Pancreas (tissue), 10 donors: ENCODE measurements around the gene EPB41L5. TPM values are rescaled to one million over a fixed set of nuclear protein-coding genes. Genes with fewer than 3 reads are reported as not detected.

Experiments
- ATAC-seq, 4 donors: fragments of 200-7000 bp; cut with Tn5 transposase; one replicate each; pipeline versions ENCODE4 v1.8.0 to v1.9.1; 2020; ENCODE audit warnings: mild to moderate bottlenecking in 4 of 4, moderate library complexity in 4 of 4
- DNase-seq, 6 donors: peaks; one replicate each; pipeline ENCODE4 v3.0.0-alpha.2; 2020
- FAIRE-seq: peaks from 2 replicates; lab custom pipeline; 2012; peaks lifted over from hg19 to GRCh38; lab: Jason Lieb, UNC
- H3K27ac ChIP-seq, 4 donors: fragments of 200-600 bp; sonication (generic); 1 replicate in 3 of 4; 2 replicates in 1 of 4; pipeline versions ENCODE4 v1.5.0 to v1.8.0; 2020
- H3K27me3 ChIP-seq, 4 donors: fragments of 200-600 bp; one replicate each; pipeline ENCODE4 v1.8.0; 2021
- H3K36me3 ChIP-seq, 3 donors: fragments of 200-600 bp; sonication (generic) in 1 of 3; one replicate each; pipeline versions ENCODE4 v1.5.0 to v1.8.0; 2020 to 2021
- H3K4me1 ChIP-seq, 3 donors: fragments of 200-600 bp; one replicate each; pipeline ENCODE4 v1.8.0; 2021
- H3K4me3 ChIP-seq, 4 donors: fragments of 200-600 bp; sonication (generic) in 2 of 4; one replicate each; pipeline versions ENCODE4 v1.5.0 to v1.8.0; 2020 to 2021
- H3K9me3 ChIP-seq, 4 donors: fragments of 200-600 bp; one replicate each; pipeline ENCODE4 v1.8.0; 2021
- WGBS, 2 donors: extraction: QIAGEN DNeasy Blood & Tissue Kit; methylation state at CpG; one replicate each; pipeline ENCODE4 v1.1.7; 2013; 5-methylcytosine and 5-hydroxymethylcytosine counted together
- intact Hi-C, 3 donors: fragments of 100-400 bp; cut with DNase I; formaldehyde crosslinking; loops; one replicate each; pipeline versions ENCODE4 v1.11.1 to v1.14.2; 2022
- polyA plus RNA-seq, 2 donors: library from polyadenylated mRNA; stranded (reverse); fragments of 200-250 nt; gene quantifications; one replicate each; pipeline ENCODE4 v1.2.3, GENCODE V29; 2013
- total RNA-seq, 6 donors: library from RNA; stranded (reverse); fragmentation: NEBNext Ultra II Directional in 4 of 6; extraction: Animal tissue kit (Norgen Biotek cat#: 25700) in 4 of 6; gene quantifications; one replicate each; pipeline versions ENCODE4 v1.2.1 to v1.2.4, GENCODE V29; 2021 to 2023
- TF ChIP-seq, protein P1 (sequence below), 4 donors: fragments of 200-600 bp; sonication (generic) in 3 of 4; IDR thresholded peaks; one replicate each; pipeline versions ENCODE4 v1.5.0 to v1.8.0; 2021; ENCODE audit warnings: antibody characterized with exemption in 4 of 4
- donor health status: healthy with polysubstance abuse.
- donor health status: DM: no; HTN: no; CAD: no; lungs with moderate emphysema.
- donor health status: DM: no; HTN: no; CAD: no.
- donor health status: control.
- donor health status: control.
- donor health status: Bipolar disorder and iron deficiency.
- donor health status: DM: yes; HTN: yes; CAD: no.
- donor health status: DM: no; HTN: no; CAD: no.
- donor health status: DM: no; HTN: no; CAD: no.
- donor health status: DM: yes; HTN: yes; CAD: no.

EPB41L5 gene
- total and polyA plus RNA-seq, 8 donors, result 7.3 to 23.8 (median 20.5) TPM

DNA sequence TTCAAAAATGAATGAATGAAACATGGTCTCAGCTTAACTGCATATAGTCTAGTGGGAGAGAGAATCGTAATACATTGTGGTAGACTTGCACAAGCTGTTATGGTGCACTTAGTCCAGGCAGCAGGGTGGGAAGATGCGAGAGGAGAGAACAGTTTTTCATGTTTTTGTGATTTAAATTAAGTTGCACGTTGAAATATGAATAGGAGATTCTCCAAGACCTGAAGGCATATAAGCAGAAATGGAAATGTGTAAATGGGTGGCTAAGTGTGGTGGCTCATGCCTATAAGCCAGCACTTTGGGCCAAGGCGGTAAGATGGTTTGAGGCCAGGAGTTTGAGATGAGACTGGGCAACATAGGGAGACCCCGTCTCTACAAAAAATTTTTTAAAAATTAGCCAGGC, 149.8 kb downstream of the EPB41L5 start:
- no peak overlapping the region for H3K27ac ChIP-seq
- intact Hi-C loops, result no loop called here
- FAIRE-seq (no peak), DNase-seq (no peak), ATAC-seq (no peak)
- H3K4me3 ChIP-seq, result no peak overlapping the region
- no peaks in the 10 kb centered on the region for H3K27me3 ChIP-seq
- TF ChIP-seq, protein P1, sequence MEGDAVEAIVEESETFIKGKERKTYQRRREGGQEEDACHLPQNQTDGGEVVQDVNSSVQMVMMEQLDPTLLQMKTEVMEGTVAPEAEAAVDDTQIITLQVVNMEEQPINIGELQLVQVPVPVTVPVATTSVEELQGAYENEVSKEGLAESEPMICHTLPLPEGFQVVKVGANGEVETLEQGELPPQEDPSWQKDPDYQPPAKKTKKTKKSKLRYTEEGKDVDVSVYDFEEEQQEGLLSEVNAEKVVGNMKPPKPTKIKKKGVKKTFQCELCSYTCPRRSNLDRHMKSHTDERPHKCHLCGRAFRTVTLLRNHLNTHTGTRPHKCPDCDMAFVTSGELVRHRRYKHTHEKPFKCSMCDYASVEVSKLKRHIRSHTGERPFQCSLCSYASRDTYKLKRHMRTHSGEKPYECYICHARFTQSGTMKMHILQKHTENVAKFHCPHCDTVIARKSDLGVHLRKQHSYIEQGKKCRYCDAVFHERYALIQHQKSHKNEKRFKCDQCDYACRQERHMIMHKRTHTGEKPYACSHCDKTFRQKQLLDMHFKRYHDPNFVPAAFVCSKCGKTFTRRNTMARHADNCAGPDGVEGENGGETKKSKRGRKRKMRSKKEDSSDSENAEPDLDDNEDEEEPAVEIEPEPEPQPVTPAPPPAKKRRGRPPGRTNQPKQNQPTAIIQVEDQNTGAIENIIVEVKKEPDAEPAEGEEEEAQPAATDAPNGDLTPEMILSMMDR (IDR thresholded peaks at IDR 0.05), result no peak
- no peaks in the 10 kb centered on the region for H3K4me1 ChIP-seq
- no peaks in the 10 kb centered on the region for H3K9me3 ChIP-seq
- H3K36me3 ChIP-seq, result peaks cover 0 to 6% (median 0%) of the 10 kb centered on the region in 3 donors
- 92 to 94% methylated on average over 5 of the region's 5 CpGs for WGBS, 2 donors

DNA sequence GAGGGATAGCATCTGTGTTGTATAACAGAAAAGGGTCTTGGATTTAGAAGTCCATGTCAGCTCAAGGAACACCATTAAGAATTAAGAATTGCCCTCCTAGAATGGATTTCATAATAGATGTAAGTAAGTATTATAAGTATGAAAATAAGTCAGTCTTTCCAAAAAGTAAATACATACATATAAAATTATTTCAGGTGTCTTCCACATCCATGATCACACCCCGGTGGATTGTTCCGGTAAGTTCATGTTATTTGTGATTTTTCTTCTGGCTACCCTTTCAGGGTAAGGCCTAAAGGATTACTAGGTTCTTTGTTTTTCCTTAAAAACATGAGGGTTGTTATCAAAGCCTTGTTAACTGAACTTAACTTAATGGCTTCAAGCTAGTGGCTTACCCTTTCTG, 154.4 kb downstream of the EPB41L5 start:
- TF ChIP-seq, protein P1 (IDR thresholded peaks at IDR 0.05), result no peak
- peaks cover 0 to 3% (median 0%) of the 10 kb centered on the region in 3 donors for H3K36me3 ChIP-seq
- H3K27ac ChIP-seq, result no peak overlapping the region
- no peak for DNase-seq
- no peaks in the 10 kb centered on the region for H3K4me1 ChIP-seq
- WGBS, 2 donors, result 98 to 99% methylated on average over 2 of the region's 2 CpGs
- H3K27me3 ChIP-seq, result no peaks in the 10 kb centered on the region
- no peak for FAIRE-seq
- no peak for ATAC-seq
- H3K9me3 ChIP-seq, result no peaks in the 10 kb centered on the region
- no peak overlapping the region for H3K4me3 ChIP-seq
- intact Hi-C loops, result no loop called here

DNA sequence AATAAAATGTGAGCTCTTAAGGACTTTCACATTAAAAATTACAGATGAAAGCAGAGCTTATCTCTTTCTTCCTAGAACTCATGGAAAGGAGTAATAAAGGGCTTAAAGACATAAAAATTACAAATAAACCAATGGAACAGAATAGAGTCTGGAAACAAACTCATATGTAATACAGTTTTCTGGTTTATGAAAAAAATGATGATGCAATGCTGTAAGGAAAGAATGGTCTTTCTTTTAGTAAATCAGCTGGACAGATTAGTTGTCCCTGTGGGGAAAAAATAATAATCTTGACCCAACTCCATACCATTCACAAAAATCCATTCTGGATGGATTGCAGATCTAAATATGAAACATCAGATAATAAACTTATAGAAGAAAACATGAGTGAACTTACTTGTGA, 156.1 kb downstream of the EPB41L5 start:
- FAIRE-seq (no peak), ATAC-seq (no peak), DNase-seq (no peak)
- intact Hi-C loops, result no loop called here
- Histone ChIP-seq H3K27ac (no peak overlapping the region), H3K27me3 (no peaks in the 10 kb centered on the region), H3K4me3 (no peak overlapping the region), H3K36me3 (no peaks in the 10 kb centered on the region), H3K9me3 (no peaks in the 10 kb centered on the region), H3K4me1 (no peaks in the 10 kb centered on the region)
- TF ChIP-seq, protein P1 (IDR thresholded peaks at IDR 0.05), result no peak

DNA sequence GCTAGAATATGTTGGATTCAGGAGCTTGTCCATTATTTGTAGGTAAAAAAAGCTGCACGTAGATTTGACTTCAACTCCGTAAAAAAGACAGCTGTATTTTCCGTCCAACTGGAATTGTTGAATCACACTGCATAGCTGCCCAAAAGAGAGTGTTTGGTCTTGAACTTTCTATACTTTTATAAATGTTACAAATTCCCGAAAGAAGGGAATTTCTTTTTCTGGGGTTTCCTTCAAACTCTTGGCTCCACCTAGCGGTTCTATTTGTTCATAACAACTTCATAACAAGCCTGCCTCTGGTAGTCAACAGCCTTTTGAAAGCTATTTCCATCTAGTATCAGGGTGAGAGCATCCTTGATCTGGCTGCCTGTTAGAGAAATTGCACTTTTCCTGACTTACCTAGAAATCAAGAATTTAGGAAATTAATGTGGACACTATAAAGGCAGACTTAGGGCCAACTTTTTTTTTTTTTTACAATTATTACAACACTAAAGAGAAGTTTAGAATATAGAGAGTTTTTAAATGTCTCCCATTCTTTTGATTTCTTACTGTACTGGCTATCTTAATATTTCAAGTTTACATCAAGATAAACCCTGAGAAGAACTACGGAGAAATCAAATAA, 162.2 kb downstream of the EPB41L5 start:
- FAIRE-seq (peak; percentile 61), ATAC-seq (peak; percentile 56 to 84 (median 78)), DNase-seq (peak in 1 of 6 donors; percentile 31)
- TF ChIP-seq, protein P1 (IDR thresholded peaks at IDR 0.05), result peak; percentile 37 to 72 (median 40)
- Histone ChIP-seq H3K4me1 (no peaks in the 10 kb centered on the region), H3K4me3 (no peak overlapping the region), H3K27me3 (no peaks in the 10 kb centered on the region), H3K27ac (no peak overlapping the region), H3K36me3 (no peaks in the 10 kb centered on the region), H3K9me3 (no peaks in the 10 kb centered on the region)
- 24 to 33% methylated on average over 6 of the region's 6 CpGs for WGBS, 2 donors
- intact Hi-C loops, result loop anchor here in 2 of 3 donors (5.0 to 10.0 kb wide), 3 partner anchors 430 to 473 kb away; no protein-coding TSS in a partner anchor

DNA sequence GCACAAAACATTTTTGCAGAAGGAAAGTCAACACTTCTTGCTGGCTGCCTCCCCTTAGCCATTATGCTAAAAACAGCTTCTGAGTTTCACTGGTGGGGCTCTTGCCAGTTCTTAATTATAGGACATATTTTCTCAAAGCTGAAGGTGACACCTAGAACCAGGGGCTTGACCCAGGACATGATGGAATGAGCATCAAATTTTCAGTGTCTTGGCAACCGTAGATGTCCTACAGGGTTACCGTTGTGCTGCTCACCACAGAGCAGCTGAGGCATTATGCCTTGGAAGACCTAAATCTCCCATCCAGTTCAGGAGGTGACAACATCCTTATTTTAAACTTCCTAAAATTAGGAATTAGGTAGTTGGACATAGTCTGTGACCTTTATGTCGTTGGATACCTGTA, 163.6 kb downstream of the EPB41L5 start:
- intact Hi-C loops, result loop anchor here in 1 of 3 donors (10.0 kb wide), 2 partner anchors 432 to 472 kb away; no protein-coding TSS in a partner anchor
- TF ChIP-seq, protein P1 (IDR thresholded peaks at IDR 0.05), result no peak
- DNase-seq (no peak), FAIRE-seq (no peak), ATAC-seq (no peak)
- Histone ChIP-seq H3K36me3 (no peaks in the 10 kb centered on the region), H3K4me3 (peak overlapping the region in 1 of 4 donors; percentile 11), H3K27me3 (no peaks in the 10 kb centered on the region), H3K9me3 (no peaks in the 10 kb centered on the region), H3K4me1 (no peaks in the 10 kb centered on the region), H3K27ac (no peak overlapping the region)
- WGBS, 2 donors, result 83 to 86% methylated on average over 3 of the region's 3 CpGs
